GM12878 (cell line): Measurements from ENCODE around the gene MEIKIN.

ENCODE experiments used
- ATF2 ChIP-seq: IDR thresholded peaks from 2 replicates; pipeline ENCODE4 v1.6.1; 2012; ENCODE audit warnings: low read length, inconsistent platforms
- HDGF ChIP-seq: fragments of 450-650 bp; IDR thresholded peaks from 2 replicates; pipeline ENCODE4 v1.6.1; 2016; ENCODE audit warnings: antibody characterized with exemption
- POLR2AphosphoS5 ChIP-seq: IDR thresholded peaks from 2 replicates; pipeline ENCODE4 v1.6.1; 2011; ENCODE audit warnings: mild to moderate bottlenecking, low read length, inconsistent platforms
- RAD51 ChIP-seq: fragments of 450-650 bp; IDR thresholded peaks from 2 replicates; pipeline ENCODE4 v1.6.1; 2016; ENCODE audit warnings: moderate library complexity, mild to moderate bottlenecking, inconsistent platforms
- YY1 ChIP-seq: IDR thresholded peaks from 2 replicates; pipeline ENCODE4 v1.6.1; 2011; ENCODE audit warnings: low read depth, mild to moderate bottlenecking, low read length
- TF ChIP-seq, protein P1 (sequence below): IDR thresholded peaks from 2 replicates; pipeline ENCODE4 v1.6.1; 2012; ENCODE audit warnings: mild to moderate bottlenecking, low read depth, low read length
- TF ChIP-seq, protein P2 (sequence below), 3 experiments: IDR thresholded peaks in 2 of 3; conservative IDR thresholded peaks in 1 of 3; 2 replicates each; pipeline ENCODE4 v1.5.1; 2011; ENCODE audit warnings: low read depth in 3 of 3, low read length in 3 of 3, mild to moderate bottlenecking in 3 of 3, control low read depth in 2 of 3, moderate library complexity in 2 of 3, inconsistent platforms in 1 of 3, mixed read lengths in 1 of 3; ENCODE audit not compliant: control insufficient read depth in 2 of 3, insufficient read depth in 1 of 3; ENCODE audit errors: extremely low read depth in 1 of 3

DNA sequence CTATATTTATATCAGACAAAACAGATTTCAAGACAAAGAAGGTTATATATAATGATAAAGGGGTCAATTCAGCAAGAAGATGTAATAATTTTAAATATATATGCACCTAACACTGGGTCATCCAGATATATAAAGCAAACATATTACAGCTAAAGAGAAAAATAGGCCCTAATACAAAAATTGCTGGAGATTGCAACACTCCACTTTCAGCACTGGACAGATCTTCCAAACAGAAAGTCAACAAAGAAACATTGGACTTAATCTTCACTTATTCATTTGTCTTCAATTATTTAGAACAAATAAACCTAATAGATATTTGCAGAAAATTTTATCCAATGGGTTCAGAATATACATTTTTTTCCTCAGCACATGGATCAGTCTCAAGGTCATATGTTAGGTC is 45.8 kb downstream of the MEIKIN start:
- TF ChIP-seq, protein P1, sequence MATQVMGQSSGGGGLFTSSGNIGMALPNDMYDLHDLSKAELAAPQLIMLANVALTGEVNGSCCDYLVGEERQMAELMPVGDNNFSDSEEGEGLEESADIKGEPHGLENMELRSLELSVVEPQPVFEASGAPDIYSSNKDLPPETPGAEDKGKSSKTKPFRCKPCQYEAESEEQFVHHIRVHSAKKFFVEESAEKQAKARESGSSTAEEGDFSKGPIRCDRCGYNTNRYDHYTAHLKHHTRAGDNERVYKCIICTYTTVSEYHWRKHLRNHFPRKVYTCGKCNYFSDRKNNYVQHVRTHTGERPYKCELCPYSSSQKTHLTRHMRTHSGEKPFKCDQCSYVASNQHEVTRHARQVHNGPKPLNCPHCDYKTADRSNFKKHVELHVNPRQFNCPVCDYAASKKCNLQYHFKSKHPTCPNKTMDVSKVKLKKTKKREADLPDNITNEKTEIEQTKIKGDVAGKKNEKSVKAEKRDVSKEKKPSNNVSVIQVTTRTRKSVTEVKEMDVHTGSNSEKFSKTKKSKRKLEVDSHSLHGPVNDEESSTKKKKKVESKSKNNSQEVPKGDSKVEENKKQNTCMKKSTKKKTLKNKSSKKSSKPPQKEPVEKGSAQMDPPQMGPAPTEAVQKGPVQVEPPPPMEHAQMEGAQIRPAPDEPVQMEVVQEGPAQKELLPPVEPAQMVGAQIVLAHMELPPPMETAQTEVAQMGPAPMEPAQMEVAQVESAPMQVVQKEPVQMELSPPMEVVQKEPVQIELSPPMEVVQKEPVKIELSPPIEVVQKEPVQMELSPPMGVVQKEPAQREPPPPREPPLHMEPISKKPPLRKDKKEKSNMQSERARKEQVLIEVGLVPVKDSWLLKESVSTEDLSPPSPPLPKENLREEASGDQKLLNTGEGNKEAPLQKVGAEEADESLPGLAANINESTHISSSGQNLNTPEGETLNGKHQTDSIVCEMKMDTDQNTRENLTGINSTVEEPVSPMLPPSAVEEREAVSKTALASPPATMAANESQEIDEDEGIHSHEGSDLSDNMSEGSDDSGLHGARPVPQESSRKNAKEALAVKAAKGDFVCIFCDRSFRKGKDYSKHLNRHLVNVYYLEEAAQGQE, result peak; percentile 57; the same call in 1 of the 2 replicates
- TF ChIP-seq, protein P2, sequence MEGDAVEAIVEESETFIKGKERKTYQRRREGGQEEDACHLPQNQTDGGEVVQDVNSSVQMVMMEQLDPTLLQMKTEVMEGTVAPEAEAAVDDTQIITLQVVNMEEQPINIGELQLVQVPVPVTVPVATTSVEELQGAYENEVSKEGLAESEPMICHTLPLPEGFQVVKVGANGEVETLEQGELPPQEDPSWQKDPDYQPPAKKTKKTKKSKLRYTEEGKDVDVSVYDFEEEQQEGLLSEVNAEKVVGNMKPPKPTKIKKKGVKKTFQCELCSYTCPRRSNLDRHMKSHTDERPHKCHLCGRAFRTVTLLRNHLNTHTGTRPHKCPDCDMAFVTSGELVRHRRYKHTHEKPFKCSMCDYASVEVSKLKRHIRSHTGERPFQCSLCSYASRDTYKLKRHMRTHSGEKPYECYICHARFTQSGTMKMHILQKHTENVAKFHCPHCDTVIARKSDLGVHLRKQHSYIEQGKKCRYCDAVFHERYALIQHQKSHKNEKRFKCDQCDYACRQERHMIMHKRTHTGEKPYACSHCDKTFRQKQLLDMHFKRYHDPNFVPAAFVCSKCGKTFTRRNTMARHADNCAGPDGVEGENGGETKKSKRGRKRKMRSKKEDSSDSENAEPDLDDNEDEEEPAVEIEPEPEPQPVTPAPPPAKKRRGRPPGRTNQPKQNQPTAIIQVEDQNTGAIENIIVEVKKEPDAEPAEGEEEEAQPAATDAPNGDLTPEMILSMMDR (IDR thresholded peaks at IDR 0.05 in 2 of 3, conservative IDR thresholded peaks at IDR 0.05 in 1 of 3; ENCODE audit: control insufficient read depth in 2 of 3, extremely low read depth in 1 of 3, insufficient read depth in 1 of 3, low read depth in 3 of 3, low read length in 3 of 3), result no peak
- TF ChIP-seq POLR2AphosphoS5, result no peak
- TF ChIP-seq HDGF, result no peak
- no peak for TF ChIP-seq YY1
- TF ChIP-seq RAD51, result no peak
- TF ChIP-seq ATF2, result no peak
